CD4-positive, alpha-beta T cell treated with Interleukin-12 subunit alpha and Interleukin-12 subunit beta, for 1 hour (primary cell): ENCODE data around the gene CDC6.
"Not testable (repeated sequence)": the region's sequence is repeated elsewhere in the genome, so short reads cannot be mapped to it uniquely, and the experiment has no call there.

Experiments used
- DNase-seq: peaks from one replicate; pipeline ENCODE4 v3.0.0-alpha.2; 2020

Gene CDC6

DNA sequence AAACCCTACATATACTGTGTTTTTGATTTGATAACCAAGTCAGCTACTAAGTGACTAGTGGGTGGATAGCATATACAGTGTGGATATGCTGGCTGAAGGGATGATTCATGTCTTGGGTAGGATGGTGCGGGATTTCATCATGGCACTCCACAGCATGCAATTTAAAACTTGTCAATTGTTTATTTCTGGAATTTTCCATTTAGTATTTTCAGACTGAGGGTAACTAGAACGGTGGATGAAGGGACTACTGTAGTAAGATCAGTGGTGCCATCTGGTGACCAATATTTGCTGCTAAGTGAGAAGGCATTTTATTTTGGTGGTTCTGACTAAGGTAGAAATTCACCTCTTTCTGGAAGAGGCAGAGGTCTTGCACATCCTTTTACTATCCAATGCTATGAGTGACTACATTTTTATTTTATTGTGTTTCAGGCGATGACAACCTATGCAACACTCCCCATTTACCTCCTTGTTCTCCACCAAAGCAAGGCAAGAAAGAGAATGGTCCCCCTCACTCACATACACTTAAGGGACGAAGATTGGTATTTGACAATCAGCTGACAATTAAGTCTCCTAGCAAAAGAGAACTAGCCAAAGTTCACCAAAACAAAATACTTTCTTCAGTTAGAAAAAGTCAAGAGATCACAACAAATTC lies 3.1 kb downstream of the CDC6 start:
- DNase-seq, result peak; percentile 62

GRCh38 chr17:40291281-40291664 lies 3.6 kb downstream of the CDC6 start:
- no peak for DNase-seq

DNA sequence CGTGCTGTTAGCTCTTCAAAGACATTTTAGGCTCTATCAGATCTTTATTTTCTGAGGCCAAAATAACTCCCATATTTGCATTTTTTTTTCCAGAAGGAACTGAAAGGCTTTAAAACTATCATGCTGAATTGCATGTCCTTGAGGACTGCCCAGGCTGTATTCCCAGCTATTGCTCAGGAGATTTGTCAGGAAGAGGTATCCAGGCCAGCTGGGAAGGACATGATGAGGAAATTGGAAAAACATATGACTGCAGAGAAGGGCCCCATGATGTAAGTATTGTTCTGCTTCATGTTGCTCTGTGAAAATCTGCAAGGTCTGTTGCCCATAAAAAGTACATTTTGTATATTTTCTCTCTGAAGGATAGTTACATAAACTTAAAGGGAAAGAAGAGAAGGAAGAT lies 5.7 kb downstream of the CDC6 start:
- no peak for DNase-seq

DNA sequence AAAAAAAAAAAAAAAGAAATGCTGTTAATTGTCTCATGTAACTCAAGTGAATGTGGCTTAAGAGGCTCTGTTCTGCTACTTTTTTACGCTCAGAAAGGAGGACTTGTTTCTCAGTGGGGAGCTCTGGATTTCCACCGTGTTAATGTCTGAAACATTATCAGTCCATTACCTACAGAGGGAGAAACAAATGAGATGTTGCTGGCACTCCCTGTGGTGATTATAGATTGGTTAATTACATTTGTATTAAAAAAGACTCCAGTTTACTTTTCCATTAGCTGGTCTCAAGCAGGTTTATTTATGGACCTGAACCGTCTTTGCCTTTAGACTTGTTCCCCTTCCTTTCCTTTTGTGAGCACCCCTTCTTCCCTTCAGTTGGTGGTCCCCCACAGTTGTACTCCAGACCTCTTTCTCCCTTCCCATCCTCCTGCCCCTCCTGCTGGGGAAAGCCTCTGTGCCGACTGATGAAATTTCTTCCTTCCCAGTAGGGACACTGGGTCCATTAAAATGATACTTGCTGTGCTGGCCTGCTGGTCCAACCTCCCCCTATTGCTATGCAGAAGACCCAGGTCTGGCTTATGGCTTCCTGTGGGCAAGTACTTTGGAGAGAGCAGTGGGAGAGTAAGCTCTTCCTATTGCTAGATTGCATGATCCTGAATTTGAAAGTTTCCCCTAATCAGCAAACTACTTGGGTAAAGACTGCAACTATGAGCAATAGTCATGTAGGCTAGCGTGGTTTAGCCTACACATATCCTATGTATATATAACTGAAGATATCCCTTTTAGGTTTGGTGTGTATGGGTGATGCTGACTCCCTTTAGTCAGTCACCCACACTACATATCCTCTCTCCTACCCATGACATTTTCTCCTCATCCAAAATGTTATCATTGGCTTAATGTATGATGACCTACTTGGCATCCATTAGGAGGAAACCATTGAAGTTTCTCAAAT lies 8.1 kb downstream of the CDC6 start:
- DNase-seq, result no peak

DNA sequence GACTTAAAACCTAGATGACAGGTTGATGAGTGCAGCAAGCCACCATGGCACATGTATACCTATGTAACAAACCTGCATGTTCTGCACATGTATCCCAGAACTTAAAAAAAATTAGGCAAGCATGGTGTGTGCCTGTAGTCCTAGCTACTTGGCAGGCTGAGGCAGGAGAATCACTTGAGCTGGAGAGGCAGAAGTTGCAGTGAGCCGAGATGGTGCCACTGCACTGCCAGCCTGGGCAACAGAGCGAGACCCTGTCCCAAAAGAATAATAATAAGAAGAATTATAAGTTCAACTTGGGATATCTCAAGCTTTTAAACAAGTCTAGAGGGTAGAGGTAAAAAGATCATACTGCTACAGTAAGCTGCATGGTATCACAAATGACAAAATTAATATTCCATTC lies 9.8 kb downstream of the CDC6 start:
- no peak for DNase-seq

- DNase-seq, result no peak
These were observed 11.0 kb downstream of the CDC6 start for GRCh38 chr17:40298726-40299125.

DNA sequence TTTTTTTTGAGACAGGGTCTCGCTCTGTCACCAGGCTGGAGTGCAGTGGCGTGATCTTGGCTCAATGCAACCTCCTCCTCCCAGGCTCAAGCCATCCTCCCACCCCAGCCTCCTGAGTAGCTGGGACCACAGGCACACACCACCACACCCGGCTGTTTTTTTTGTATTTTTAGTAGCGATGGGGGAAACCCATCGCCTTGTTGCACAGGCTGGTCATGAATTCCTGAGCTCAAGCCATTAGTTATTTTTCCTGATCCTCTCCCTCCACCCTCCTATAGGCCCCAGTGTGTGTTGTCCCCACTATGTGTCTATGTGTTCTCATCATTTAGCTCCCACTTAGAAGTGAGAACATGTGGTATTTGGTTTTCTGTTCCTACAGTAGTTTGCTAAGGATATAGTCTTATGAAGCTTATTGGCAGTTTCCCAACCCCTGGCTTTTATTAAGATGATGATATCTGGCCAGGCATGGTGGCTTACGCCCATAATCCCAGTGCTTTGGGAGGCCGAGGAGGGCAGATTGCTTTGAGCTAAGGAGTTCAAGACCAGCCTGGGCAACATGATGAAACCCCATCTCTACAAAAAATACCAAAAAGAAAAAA lies 11.6 kb downstream of the CDC6 start:
- not testable (repeated sequence) for DNase-seq

DNA sequence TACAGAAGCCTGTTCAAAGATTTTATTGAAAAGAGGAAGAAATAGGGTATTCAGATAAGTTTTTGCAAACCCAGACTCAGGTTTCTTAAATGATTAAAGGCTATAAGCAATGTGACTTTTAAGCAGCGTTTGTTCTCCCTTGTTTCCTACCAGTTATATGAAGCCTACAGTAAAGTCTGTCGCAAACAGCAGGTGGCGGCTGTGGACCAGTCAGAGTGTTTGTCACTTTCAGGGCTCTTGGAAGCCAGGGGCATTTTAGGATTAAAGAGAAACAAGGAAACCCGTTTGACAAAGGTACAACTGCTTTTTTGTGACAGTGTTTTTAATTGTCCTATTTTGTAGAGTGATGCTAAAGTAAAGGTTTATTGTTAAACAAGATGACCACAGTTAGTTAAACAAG lies 13.6 kb downstream of the CDC6 start:
- DNase-seq, result no peak

DNA sequence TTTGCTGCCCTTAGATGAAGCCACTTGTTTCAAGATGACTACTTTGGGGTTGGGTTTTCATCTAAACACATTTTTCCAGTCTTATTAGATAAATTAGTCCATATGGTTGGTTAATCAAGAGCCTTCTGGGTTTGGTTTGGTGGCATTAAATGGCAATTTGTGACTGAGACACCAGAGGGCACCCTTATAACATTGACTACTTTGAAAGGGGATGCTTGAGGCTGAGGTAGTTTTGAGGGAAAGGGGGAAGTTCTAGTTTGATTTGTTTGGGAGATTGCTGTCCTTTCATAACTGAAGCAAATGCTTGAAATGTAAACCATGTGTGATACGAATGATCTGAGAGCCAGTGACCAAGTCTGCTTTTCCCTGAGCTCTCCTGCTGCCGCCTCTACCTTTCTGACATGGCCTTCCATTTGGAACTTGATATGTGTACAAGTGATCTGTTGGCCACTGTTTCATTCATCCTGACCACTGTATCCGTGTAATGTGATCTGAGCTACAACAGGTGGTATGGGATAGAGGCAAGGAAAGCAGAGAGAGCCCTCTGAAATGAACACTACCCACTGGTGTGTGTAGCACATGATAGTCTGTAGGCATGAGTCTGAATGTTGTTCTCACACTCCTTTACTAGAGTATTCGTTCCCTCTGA lies 15.5 kb downstream of the CDC6 start:
- DNase-seq, result peak; percentile 79

DNA sequence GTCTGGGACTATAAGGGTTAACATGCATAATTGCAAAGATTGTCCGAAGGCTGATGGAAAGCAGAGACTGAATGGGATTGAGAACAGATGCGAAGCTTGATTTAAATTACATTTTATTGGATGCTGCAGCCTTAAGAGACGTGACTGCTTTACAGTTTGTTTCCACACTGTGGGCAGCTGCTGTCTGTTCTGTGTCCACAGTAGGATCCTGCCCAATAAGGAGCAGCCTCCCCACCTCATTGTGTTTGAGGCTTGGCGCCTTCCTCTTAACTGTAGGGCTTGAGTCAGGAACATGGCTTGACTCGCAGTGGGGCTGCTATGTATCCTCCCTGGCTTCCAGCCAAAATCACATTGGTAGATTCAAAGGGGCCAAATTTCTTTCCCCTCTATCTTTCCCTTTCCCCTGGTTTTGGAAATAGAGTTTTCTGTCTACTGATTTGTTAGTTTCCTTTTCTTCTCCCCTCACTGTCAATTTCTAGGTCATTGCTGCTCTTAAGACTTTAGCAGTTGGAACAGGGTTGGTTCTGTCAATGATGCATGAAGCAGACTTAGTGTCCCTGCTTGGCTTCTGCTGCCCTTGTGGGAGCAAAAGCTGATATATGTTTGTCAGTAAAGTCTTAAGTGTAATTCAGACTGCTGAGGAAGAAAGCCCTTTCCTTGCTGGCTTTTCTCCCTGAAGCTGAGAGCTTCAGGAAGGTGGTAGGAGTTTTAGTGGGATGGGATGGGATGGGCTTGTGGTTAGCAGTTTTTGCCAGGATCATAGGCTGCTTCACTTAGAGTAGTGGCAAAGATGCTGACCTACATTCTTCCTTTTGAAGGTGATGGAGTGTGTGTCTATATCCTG lies 16.3 kb downstream of the CDC6 start:
- no peak for DNase-seq

GRCh38 chr17:40304552-40304863 lies 16.8 kb downstream of the CDC6 start:
- not testable (repeated sequence) for DNase-seq

DNA sequence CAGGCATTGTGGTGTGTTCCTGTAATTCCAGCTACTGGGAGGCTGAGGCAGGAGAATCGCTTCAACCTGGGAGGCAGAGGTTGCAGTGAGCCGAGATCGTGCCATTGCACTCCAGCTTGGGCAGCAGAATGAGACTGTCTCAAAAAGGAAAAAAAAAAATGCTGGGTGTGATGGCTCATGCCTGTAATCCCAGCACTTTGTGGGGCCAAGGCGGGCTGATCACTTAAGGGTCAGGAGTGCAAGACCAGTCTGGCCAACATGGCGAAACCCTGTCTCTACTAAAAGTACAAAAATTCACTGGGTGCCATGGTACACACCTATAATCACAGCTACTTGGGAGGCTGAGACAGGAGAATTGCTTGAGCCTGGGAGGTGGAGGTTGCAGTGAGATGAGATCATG lies 17.2 kb downstream of the CDC6 start:
- not testable (repeated sequence) for DNase-seq

DNA sequence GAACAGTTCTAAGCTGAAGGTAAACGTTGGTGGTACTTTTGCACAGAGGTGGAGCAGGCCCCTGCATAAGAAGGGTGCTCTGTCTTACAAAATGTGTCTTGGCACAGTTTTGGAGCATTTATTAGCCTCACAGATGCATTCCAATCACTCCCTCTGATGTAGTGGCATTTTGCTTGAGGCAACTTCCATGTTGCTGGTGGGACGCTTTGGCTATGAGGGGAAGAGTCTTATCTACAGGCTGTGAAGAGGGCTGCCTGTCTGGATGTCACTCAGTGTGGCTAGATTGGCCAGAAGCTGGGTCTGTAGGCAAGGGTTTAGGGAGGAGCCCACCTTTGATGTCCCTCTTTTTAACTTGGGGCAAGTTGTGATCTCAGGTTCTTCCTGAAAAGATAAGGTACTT lies 18.7 kb downstream of the CDC6 start:
- DNase-seq, result no peak

- no peak for DNase-seq
These were observed 19.5 kb downstream of the CDC6 start for GRCh38 chr17:40307001-40307730.

DNA sequence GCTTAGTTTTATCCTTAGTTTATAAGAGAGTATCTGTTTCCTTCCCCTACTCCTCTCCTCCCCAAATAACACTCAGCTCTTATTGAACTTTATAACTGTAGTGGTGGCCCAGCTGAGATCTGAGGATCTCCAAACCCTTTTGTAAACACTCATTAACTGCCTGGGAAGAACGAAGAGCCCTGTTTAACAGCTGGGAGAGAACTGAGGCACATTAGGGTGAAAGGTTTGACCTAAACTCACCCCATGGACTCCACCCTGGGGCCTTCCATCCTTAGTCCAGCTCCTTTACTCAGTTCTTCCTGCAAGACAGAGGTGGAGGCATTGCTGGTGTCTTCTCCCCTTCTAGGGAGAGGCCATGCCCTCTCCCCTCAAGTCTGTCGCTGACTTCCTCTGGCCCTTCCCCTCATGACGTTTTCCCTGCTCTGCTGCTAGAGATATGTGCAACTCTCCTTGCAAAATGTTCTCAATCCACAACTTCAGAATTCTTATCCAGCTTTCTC lies 20.1 kb downstream of the CDC6 start:
- no peak for DNase-seq

- DNase-seq, result no peak
These were observed 21.6 kb downstream of the CDC6 start, which contains the start of gene RARA for GRCh38 chr17:40309031-40309948. RARA (plus strand) TSS chr17:40309180; CDS start chr17:40331219, 22,039 bp downstream.

DNA sequence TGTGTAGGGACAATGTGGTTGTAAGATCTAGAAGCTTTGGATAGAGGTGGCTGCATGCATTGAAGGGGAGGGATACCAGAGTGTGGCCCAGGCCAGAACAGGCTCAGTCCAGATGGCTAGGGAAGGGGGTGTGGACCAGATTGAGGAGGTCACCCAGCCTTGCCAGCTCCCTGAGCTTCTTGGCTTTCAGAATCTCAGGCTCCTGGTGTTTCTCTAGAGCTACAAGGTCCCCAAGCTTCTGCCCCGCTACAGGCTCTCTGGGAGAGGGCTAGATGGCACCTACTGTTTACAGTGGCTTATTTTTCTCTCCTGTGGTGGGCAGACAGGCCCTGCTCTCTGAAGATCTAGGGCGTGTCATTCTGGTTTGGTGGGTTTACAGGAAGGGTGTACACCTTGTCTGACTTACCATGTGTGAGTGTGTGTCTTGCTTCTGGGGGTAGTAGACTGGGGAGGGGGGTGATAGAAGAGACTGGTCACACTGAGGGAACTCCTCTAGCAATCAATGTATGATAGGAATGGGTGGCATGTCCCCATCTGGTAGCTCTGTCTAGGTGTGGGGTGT lies 22.4 kb downstream of the CDC6 start:
- no peak for DNase-seq

DNA sequence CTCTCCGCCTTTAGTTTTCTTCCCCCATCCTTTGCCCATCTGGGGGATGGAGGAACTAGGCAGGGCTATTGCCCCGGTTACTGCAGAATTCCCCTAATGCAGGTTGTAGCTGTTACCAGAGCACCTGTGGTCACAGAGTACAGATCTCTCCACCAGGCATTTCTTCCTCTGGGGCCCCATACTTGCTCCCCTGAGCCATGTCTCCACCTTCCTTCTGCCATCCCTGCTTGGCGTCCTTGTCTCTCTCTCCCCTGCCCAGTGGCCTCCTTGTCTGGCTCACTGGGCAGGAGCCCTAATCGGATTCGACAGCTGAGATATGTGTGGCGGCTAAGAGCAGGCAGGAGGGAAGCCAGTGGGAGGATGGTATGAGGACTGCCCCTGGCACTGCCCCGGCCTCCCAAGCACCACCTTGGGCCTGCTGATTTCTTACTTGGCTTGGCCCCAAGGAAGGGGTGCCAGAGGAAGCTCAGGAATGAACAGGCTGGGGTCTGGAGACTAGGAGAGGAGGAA lies 23.3 kb downstream of the CDC6 start:
- no peak for DNase-seq

GRCh38 chr17:40311575-40311974 lies 23.9 kb downstream of the CDC6 start:
- no peak for DNase-seq
